HT-29 (cell line): ENCODE measurements around the gene KCNH6. TPM values are rescaled to one million over a fixed set of nuclear protein-coding genes. Genes with fewer than 3 reads are reported as not detected.

Experiments
- small RNA-seq: library from RNA; depleted of rRNA; stranded (forward); fragments of <200 nt; gene quantifications from one replicate; pipeline ENCODE3, GENCODE V24; 2014
- total RNA-seq: library from RNA; depleted of rRNA; stranded (reverse); fragments of >200 nt; shearing (Covaris generic); gene quantifications from 2 replicates; pipeline ENCODE4 v1.2.3, GENCODE V29; 2014; rRNA removed

KCNH6 gene
- total RNA-seq, 1 experiment from 2014 or later, result 0.61 TPM

Small RNA genes lying within 50 kb of the gene (small RNA-seq; reads per million reads assigned to genes)
- gene RNU6-288P, result not detected

Other genes starting within 250 kb of the KCNH6 start
- gene CYB561, start 77.1 kb upstream of the KCNH6 start, total RNA-seq, result 104 and 105 TPM in 2 replicates
- gene ACE, start 46.3 kb upstream of the KCNH6 start, total RNA-seq, result 3.1 TPM in 1 of 2 replicates, not detected in the other
- gene DCAF7, start 27.1 kb downstream of the KCNH6 start, total RNA-seq, result 35.7 and 39.6 TPM in 2 replicates
- 27.0 and 28.3 TPM in 2 replicates for gene TACO1, start 77.5 kb downstream of the KCNH6 start, total RNA-seq
- gene MAP3K3, start 99.1 kb downstream of the KCNH6 start, total RNA-seq, result 19.4 and 20.1 TPM in 2 replicates
- gene LIMD2, start 176.8 kb downstream of the KCNH6 start, total RNA-seq, result 2.2 and 2.8 TPM in 2 replicates
- 5.2 and 6.6 TPM in 2 replicates for gene STRADA, start 218.4 kb downstream of the KCNH6 start, total RNA-seq